Smooth muscle cell (in vitro differentiated cells): ENCODE results near the gene STK31. TPM values are rescaled to one million over a fixed set of nuclear protein-coding genes. Genes with fewer than 3 reads are reported as not detected.
"Not testable (repeated sequence)": the region's sequence is repeated elsewhere in the genome, so short reads cannot be mapped to it uniquely, and the experiment has no call there.

ENCODE experiments used
- DNase-seq: peaks from one replicate; lab custom pipeline; 2025; ENCODE audit not compliant: unreplicated experiment; lab: John Stamatoyannopoulos, UW
- H2AFZ ChIP-seq: fragments of 200-600 bp; sonication (generic); 2 replicates; pipeline ENCODE4 v1.6.0; 2016; ENCODE audit warnings: antibody characterized with exemption, low read depth, mild to moderate bottlenecking
- H3F3A ChIP-seq: fragments of 200-600 bp; sonication (generic); 2 replicates; pipeline ENCODE4 v1.6.0; 2017; ENCODE audit warnings: antibody characterized with exemption, low read depth
- H3K27ac ChIP-seq: fragments of 200-600 bp; sonication (generic); 2 replicates; pipeline ENCODE4 v1.5.1; 2016; ENCODE audit warnings: low read depth, mild to moderate bottlenecking
- H3K27me3 ChIP-seq: fragments of 200-600 bp; sonication (generic); 2 replicates; pipeline ENCODE4 v1.6.1; 2016; ENCODE audit warnings: low read depth, mild to moderate bottlenecking
- H3K36me3 ChIP-seq: fragments of 200-600 bp; sonication (generic); 2 replicates; pipeline ENCODE4 v1.5.1; 2016; ENCODE audit warnings: low read depth
- H3K4me1 ChIP-seq: fragments of 200-600 bp; sonication (generic); 2 replicates; pipeline ENCODE4 v1.5.1; 2016; ENCODE audit warnings: low read depth
- H3K4me2 ChIP-seq: fragments of 200-600 bp; sonication (generic); 2 replicates; pipeline ENCODE4 v1.6.0; 2016; ENCODE audit warnings: mild to moderate bottlenecking
- H3K4me3 ChIP-seq: fragments of 200-600 bp; sonication (generic); 2 replicates; pipeline ENCODE4 v1.5.1; 2016; ENCODE audit warnings: mild to moderate bottlenecking
- H3K79me2 ChIP-seq: fragments of 200-600 bp; sonication (generic); 2 replicates; pipeline ENCODE4 v1.6.0; 2016; ENCODE audit warnings: low read depth, mild to moderate bottlenecking
- H3K9ac ChIP-seq: fragments of 200-600 bp; sonication (generic); 2 replicates; pipeline ENCODE4 v1.6.0; 2016; ENCODE audit warnings: low read depth
- H3K9me3 ChIP-seq: fragments of 200-600 bp; sonication (generic); replicated peaks from 2 replicates; pipeline ENCODE4 v1.5.1; 2016; ENCODE audit warnings: low read depth
- H4K20me1 ChIP-seq: fragments of 200-600 bp; sonication (generic); 2 replicates; pipeline ENCODE4 v1.6.0; 2016; ENCODE audit warnings: low read depth
- WGBS: methylation state at CpG from one replicate; pipeline ENCODE4 v1.1.7; 2016; ENCODE audit warnings: low lambda C conversion rate; 5-methylcytosine and 5-hydroxymethylcytosine counted together
- polyA plus RNA-seq: library from polyadenylated mRNA; unstranded; fragments of >200 nt; fragmentation: Nextera tagmentation; extraction: Ambion mirVana; gene quantifications from 2 replicates; pipeline ENCODE4 v1.2.1, GENCODE V29; 2016
- total RNA-seq: library from RNA; depleted of rRNA; stranded (reverse); fragments of >200 nt; gene quantifications from 2 replicates; pipeline ENCODE4 v1.2.3, GENCODE V29; 2014
- TF ChIP-seq, protein P1 (sequence below): fragments of 200-600 bp; sonication (generic); IDR thresholded peaks from 2 replicates; pipeline ENCODE4 v1.5.1; 2017; ENCODE audit warnings: borderline replicate concordance, mild to moderate bottlenecking, antibody characterized with exemption; ENCODE audit not compliant: insufficient read depth, poor library complexity, severe bottlenecking

STK31 gene
- total and polyA plus RNA-seq, 2 experiments from 2014 or later, result not detected

DNA sequence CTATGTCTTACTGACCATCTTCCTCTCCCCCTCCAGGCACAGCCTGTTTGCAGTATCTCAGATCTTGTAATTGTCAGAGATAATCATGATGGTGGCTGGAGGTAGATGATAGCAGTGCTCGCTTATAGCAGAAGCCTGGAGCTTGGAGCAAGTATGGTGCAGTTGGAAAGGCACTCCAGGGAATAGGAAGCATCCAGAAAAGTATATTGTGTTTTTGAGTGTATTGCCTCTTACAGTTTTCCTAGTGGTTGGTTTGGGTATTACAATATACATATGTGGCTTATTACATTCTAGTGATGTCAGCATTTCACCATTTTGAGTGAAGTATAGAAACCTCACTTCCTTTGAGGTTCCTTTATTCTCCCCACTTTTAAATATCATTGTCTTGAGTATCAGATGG, 101.5 kb downstream of the STK31 start:
- DNase-seq, result no peak

DNA sequence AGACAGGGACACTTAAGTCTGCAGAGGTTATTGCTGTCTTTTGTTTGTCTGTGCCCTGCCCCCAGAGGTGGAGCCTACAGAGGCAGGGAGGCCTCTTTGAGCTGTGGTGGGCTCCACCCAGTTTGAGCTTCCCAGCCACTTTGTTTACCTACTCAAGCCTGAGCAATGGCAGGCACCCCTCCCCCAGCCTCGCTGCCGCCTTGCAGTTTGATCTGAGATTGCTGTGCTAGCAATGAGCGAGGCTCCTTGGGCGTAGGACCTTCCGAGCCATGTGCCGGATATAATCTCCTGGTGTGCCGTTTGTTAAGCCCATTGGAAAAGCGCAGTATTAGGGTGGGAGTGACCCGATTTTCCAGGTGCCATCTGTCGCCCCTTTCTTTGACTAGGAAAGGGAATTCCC, 118.1 kb downstream of the STK31 start:
- H3K4me2 ChIP-seq, H4K20me1 ChIP-seq, H3K9ac ChIP-seq, H2AFZ ChIP-seq, H3K27me3 ChIP-seq, DNase-seq, H3K4me3 ChIP-seq, H3K79me2 ChIP-seq, H3K36me3 ChIP-seq, H3K27ac ChIP-seq, H3F3A ChIP-seq, H3K4me1 ChIP-seq, H3K9me3 ChIP-seq: not testable (repeated sequence)
- WGBS, result 90% methylated on average over 10 of the region's 10 CpGs

More for the DNA sequence above, 101.5 kb downstream of the STK31 start:
- H3K9me3 ChIP-seq, result peaks cover 10% of the 10 kb centered on the region
- 97% methylated on average over 1 of the region's 1 CpG for WGBS
- TF ChIP-seq, protein P1, sequence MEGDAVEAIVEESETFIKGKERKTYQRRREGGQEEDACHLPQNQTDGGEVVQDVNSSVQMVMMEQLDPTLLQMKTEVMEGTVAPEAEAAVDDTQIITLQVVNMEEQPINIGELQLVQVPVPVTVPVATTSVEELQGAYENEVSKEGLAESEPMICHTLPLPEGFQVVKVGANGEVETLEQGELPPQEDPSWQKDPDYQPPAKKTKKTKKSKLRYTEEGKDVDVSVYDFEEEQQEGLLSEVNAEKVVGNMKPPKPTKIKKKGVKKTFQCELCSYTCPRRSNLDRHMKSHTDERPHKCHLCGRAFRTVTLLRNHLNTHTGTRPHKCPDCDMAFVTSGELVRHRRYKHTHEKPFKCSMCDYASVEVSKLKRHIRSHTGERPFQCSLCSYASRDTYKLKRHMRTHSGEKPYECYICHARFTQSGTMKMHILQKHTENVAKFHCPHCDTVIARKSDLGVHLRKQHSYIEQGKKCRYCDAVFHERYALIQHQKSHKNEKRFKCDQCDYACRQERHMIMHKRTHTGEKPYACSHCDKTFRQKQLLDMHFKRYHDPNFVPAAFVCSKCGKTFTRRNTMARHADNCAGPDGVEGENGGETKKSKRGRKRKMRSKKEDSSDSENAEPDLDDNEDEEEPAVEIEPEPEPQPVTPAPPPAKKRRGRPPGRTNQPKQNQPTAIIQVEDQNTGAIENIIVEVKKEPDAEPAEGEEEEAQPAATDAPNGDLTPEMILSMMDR, result peak; percentile 35
- H3K27me3 ChIP-seq, result no peaks in the 10 kb centered on the region
- no peaks in the 10 kb centered on the region for H3K79me2 ChIP-seq
- H3F3A ChIP-seq, result no peaks in the 10 kb centered on the region
- no peak overlapping the region for H3K4me2 ChIP-seq
- no peaks in the 10 kb centered on the region for H4K20me1 ChIP-seq
- no peaks in the 10 kb centered on the region for H3K4me1 ChIP-seq
- H3K27ac ChIP-seq, result no peak overlapping the region
- no peak overlapping the region for H2AFZ ChIP-seq
- H3K36me3 ChIP-seq, result no peaks in the 10 kb centered on the region
- no peak overlapping the region for H3K4me3 ChIP-seq
- H3K9ac ChIP-seq, result no peak overlapping the region

GRCh38 chr7:23832733-23833132, 122.7 kb downstream of the STK31 start:
- H3K4me3 ChIP-seq, H4K20me1 ChIP-seq, H3K27me3 ChIP-seq, H3K79me2 ChIP-seq, H3K27ac ChIP-seq, H3K4me1 ChIP-seq, H3K36me3 ChIP-seq, H3K9me3 ChIP-seq, H3K9ac ChIP-seq, H3K4me2 ChIP-seq, DNase-seq, H2AFZ ChIP-seq, H3F3A ChIP-seq: not testable (repeated sequence)
- 81% methylated on average over 4 of the region's 4 CpGs for whole genome bisulfite sequencing

DNA sequence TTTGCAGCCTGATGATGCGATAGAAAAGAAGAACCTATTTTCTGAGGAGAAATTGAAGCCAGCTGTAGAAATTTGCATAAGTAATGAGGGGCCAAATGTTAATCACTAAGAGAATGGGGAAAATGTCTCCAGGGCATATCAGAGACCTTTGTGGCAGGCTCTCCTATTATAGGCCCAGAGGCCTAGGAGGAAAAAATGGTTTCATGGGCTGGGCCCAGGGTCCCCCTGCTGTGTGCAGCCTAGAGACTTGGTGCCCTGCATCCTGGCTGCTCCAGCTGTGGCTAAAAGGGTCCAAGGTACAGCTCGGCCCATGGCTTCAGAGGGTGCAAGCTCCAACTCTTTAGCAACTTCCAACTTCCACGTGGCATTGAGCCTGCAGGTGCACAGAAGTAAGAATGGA, 123.4 kb downstream of the STK31 start:
- H3K27ac ChIP-seq, result no peak overlapping the region
- DNase-seq, result no peak
- no peaks in the 10 kb centered on the region for H3K36me3 ChIP-seq
- H4K20me1 ChIP-seq, result no peaks in the 10 kb centered on the region
- no peak overlapping the region for H3K9ac ChIP-seq
- no peaks in the 10 kb centered on the region for H3F3A ChIP-seq
- H3K4me3 ChIP-seq, result no peak overlapping the region
- H3K4me1 ChIP-seq, result no peaks in the 10 kb centered on the region
- no peak overlapping the region for H2AFZ ChIP-seq
- H3K4me2 ChIP-seq, result no peak overlapping the region
- H3K9me3 ChIP-seq, result peaks cover 5% of the 10 kb centered on the region
- H3K27me3 ChIP-seq, result no peaks in the 10 kb centered on the region
- TF ChIP-seq, protein P1, result no peak
- WGBS, result 89% methylated on average over 3 of the region's 3 CpGs
- H3K79me2 ChIP-seq, result no peaks in the 10 kb centered on the region

- 83% methylated on average over 8 of the region's 8 CpGs for WGBS
- H4K20me1 ChIP-seq, H3K27ac ChIP-seq, H3K79me2 ChIP-seq, H3K9me3 ChIP-seq, H3K36me3 ChIP-seq, H3K9ac ChIP-seq, H3K4me1 ChIP-seq, H2AFZ ChIP-seq, H3K4me3 ChIP-seq, DNase-seq, H3F3A ChIP-seq, H3K27me3 ChIP-seq, H3K4me2 ChIP-seq: not testable (repeated sequence)
These were observed 134.8 kb downstream of the STK31 start for GRCh38 chr7:23844837-23845236.
